Omental fat pad (tissue), 4 donors: ENCODE results near the gene DUS1L. TPM values are rescaled to one million over a fixed set of nuclear protein-coding genes. Genes with fewer than 3 reads are reported as not detected.

ENCODE experiments used
- ATAC-seq: fragments of 150-250 bp; one replicate; pipeline ENCODE4 v1.9.1; 2016; ENCODE audit warnings: mild to moderate bottlenecking, moderate library complexity; ENCODE audit not compliant: low FRiP score
- DNase-seq: peaks from one replicate; pipeline ENCODE4 v3.0.0-alpha.2; 2019; ENCODE audit warnings: low spot score
- CTCF ChIP-seq, 3 donors: fragments of 450-650 bp; IDR thresholded peaks; one replicate each; pipeline ENCODE4 v1.5.1; 2016 to 2017; ENCODE audit warnings: antibody characterized with exemption in 3 of 3, mild to moderate bottlenecking in 3 of 3, moderate library complexity in 2 of 3
- total RNA-seq, 4 donors: library from RNA; depleted of rRNA; stranded (reverse); fragments of >200 nt; gene quantifications; one replicate each; pipeline ENCODE4 v1.1.0, GENCODE V29; 2016

The DUS1L gene
- total RNA-seq = 10 to 100 TPM; 58.1 to 90.3 (median 85.7) TPM

GRCh38 chr17:82065638-82066303 is at the start of gene DUS1L:
Gene DUS1L, minus strand, starts transcription at chr17:82065804. Its CDS starts 745 bp downstream, at chr17:82065059.
- DNase-seq = no peak
- ATAC-seq = peak; percentile 78
- no peak for TF ChIP-seq CTCF (IDR thresholded peaks at IDR 0.05)

DNA sequence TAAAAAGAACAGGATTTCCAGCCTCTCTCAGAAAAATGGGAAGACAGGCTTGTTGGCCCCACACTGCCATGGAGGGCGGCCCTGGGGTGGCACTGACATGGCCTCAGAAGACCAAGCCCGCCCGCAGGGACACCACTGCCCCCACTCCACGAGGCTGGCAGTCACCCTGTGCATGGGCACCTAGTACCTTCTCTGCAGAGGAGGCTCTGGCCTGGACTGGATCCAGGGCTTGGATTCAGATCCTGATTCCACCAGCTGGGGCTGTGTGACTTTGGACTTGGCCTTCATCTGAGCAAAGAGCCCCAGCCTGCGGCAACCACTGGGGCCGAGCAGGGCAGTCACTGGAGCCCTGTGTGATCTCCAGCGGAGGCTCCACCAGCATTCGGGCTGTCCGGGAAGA is 49.3 kb upstream of the DUS1L start:
- no peak for ATAC-seq
- no peak for TF ChIP-seq CTCF (IDR thresholded peaks at IDR 0.05)
- DNase-seq = no peak

DNA sequence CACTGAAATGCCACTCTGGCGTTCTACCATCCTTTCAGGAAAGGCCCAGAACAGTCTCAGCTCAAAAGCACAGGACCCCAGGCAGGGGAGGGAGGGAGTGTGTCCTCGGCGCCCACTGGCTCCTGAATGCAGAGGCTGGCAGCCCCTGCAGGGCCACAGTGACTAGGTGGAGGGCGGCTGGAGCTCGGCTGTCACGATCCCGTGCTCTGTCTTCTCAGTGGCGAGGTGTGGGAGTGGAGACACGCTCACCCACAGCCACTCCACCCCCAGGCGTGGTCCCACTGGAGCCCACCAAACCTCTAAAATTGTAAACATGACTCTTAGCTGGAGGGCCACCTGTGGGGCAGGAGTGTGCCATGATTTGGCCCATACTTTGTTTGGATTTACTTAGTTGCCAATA is 48.8 kb upstream of the DUS1L start:
- no peak for ATAC-seq
- no peak for TF ChIP-seq CTCF (IDR thresholded peaks at IDR 0.05)
- no peak for DNase-seq

DNA sequence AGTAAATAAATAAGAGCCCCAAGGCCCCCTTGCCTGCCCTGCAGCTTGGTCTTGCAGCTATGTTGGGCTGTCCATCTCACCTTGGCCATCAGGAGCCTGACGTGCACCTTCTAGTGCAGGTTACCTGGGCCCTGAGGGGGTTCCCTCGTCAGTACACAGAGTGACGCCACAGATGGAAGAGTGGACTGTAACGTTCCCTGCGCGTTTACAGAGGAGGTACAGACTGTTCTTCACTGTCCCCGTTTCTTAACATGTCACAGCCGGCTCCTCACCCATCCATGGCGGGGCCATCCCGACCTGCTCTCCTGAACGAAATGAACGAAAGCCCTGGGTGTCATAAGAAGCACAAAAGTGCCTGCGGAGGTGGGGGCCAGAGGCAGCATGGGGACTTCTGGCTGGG is 48.3 kb upstream of the DUS1L start:
- no peak for TF ChIP-seq CTCF (IDR thresholded peaks at IDR 0.05)
- ATAC-seq (no peak), DNase-seq (no peak)

- DNase-seq (no peak), ATAC-seq (no peak)
- TF ChIP-seq CTCF (IDR thresholded peaks at IDR 0.05) = no peak
Measured at GRCh38 chr17:82113422-82113821, 47.8 kb upstream of the DUS1L start.

DNA sequence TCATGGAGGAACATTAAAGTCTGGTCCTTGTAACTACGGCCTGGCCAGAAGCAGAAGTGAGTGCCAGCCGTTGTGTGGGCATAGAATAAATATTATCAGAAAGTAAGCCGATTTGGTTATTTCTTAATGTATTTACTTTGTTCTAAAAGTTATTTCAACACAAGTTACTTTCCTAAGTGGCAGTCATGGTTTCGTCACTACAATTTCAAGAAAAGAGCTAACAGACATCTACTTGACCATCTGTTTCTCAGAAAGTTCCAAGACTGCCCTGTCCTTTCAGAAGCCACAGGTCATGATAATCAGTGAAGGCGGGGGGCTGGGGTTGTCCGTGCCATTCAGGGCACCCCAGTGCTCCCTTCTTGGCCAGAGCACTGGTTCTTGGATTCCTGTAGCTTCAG is 47.3 kb upstream of the DUS1L start:
- no peak for TF ChIP-seq CTCF (IDR thresholded peaks at IDR 0.05)
- ATAC-seq = no peak
- no peak for DNase-seq

DNA sequence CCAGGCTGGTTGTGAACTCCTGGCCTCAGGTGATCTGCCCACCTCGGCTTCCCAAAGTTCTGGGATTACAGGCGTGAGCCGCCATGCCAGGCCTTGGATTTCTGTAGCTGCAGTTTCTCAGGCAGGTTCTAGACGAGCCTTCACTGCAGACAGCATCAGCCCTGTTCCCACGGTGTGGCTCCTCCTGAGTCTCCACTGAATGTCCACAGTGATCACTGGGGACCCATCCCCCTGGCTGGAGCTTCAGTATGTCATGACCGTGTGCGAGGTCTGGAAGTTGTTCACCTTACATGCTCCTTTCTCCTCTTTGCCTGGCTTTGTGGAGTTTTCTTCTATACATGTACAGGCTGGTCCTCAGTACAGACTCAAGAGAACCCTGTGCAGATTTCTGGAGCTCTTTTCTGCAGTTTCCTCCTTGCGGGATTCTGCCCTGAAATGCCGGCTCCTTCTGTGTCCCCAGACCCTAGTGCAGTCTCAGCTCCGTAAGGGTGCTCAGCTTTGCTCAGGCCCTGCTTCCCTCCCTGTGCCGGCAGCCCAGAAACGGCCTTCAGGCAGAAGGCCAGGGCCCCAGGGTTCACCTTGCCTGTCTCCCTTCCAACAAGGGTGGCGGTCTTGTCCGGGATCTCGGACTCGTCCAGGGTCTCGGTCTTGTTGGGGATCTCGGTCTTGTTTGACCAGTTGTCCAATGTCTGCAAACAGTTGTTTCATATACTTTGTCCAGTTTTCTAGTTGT is 46.7 kb upstream of the DUS1L start:
- ATAC-seq (no peak), DNase-seq (no peak)
- TF ChIP-seq CTCF (IDR thresholded peaks at IDR 0.05) = no peak
